B cell (primary cell): Measurements from ENCODE around the gene MTPN.

Experiments
- CTCF ChIP-seq: fragments of 200-600 bp; IDR thresholded peaks from one replicate; pipeline ENCODE4 v1.8.0; 2022; ENCODE audit warnings: antibody characterized with exemption, mild to moderate bottlenecking
- EZH2 ChIP-seq: IDR thresholded peaks from 2 replicates; pipeline ENCODE4 v1.6.1; 2012; ENCODE audit warnings: borderline replicate concordance, low read depth, mild to moderate bottlenecking, moderate library complexity, low read length; ENCODE audit not compliant: insufficient read depth, poor library complexity, severe bottlenecking

GRCh38 chr7:136026209-136026608, 49.0 kb upstream of the MTPN start:
- TF ChIP-seq EZH2: no peak
- TF ChIP-seq CTCF: no peak
